WERI-Rb-1 (cell line): ENCODE measurements around the gene HIVEP3.
A peak's percentile ranks its signal among the peaks of the same experiment; 100 is the strongest.
"Not testable (repeated sequence)": the region's sequence is repeated elsewhere in the genome, so short reads cannot be mapped to it uniquely, and the experiment has no call there.

Source experiments
- DNase-seq: peaks from one replicate; pipeline ENCODE4 v3.0.0-alpha.2; 2020
- H3K27ac ChIP-seq: fragments of 250-450 bp; sonication (Bioruptor Pico); 2 replicates; pipeline ENCODE4 v1.5.1; 2020; ENCODE audit warnings: mild to moderate bottlenecking, moderate library complexity
- H3K27me3 ChIP-seq: fragments of 250-450 bp; sonication (Bioruptor Pico); 2 replicates; pipeline ENCODE4 v1.5.1; 2021; ENCODE audit warnings: mild to moderate bottlenecking, low read depth, moderate library complexity; ENCODE audit not compliant: insufficient read depth, severe bottlenecking
- H3K36me3 ChIP-seq: fragments of 250-450 bp; sonication (Bioruptor Pico); 2 replicates; pipeline ENCODE4 v1.5.1; 2020; ENCODE audit warnings: mild to moderate bottlenecking, moderate library complexity
- H3K4me3 ChIP-seq: 2 replicates; pipeline ENCODE4 v1.5.1; 2011; ENCODE audit warnings: low read depth, mild to moderate bottlenecking, control low read depth, low read length
- H3K9me3 ChIP-seq: fragments of 250-450 bp; sonication (Bioruptor Pico); 2 replicates; pipeline ENCODE4 v1.5.1; 2021; ENCODE audit warnings: mild to moderate bottlenecking, moderate library complexity; ENCODE audit not compliant: severe bottlenecking
- TF ChIP-seq, protein P1 (sequence below): IDR thresholded peaks from 2 replicates; pipeline ENCODE4 v1.5.1; 2011; ENCODE audit warnings: low read depth, mild to moderate bottlenecking, control low read depth, inconsistent platforms, low read length

Gene HIVEP3

DNA sequence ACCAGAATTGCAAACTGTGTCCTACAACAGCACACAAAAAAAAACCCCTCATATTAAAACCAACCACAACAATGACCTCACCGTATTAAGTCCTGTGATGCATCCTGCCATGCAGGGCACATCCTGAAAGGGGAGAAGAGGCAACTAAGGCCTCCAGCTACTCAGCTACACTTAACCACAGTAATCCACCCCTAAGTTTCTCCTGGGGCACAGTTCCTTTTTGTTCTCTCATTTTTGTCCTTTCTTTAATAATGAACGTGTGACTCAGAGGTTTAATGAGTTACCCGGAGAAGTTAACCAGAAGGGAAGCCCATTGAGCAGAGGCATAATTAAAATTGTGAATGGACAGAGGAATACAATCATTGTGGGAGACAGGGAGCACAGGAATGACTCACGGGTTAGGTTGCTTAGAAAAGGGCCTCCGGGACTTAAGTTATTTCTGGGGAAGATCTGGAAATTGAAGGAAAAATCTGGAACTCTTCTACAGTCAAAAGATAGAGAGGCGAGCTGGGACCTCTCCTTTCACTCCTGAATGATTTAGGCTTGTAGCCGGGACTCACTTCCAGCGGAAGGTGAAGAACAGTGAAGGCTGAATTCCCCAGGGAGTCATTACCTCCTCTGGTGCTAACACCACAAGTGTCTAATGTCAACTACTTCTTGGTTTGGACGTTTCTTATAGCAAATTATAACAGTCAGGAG, 36.9 kb upstream of the HIVEP3 start:
- Histone ChIP-seq H3K27me3 (no peaks in the 10 kb centered on the region), H3K9me3 (no peaks in the 10 kb centered on the region), H3K4me3 (no peak overlapping the region), H3K36me3 (no peaks in the 10 kb centered on the region), H3K27ac (no peak overlapping the region)
- TF ChIP-seq, protein P1, sequence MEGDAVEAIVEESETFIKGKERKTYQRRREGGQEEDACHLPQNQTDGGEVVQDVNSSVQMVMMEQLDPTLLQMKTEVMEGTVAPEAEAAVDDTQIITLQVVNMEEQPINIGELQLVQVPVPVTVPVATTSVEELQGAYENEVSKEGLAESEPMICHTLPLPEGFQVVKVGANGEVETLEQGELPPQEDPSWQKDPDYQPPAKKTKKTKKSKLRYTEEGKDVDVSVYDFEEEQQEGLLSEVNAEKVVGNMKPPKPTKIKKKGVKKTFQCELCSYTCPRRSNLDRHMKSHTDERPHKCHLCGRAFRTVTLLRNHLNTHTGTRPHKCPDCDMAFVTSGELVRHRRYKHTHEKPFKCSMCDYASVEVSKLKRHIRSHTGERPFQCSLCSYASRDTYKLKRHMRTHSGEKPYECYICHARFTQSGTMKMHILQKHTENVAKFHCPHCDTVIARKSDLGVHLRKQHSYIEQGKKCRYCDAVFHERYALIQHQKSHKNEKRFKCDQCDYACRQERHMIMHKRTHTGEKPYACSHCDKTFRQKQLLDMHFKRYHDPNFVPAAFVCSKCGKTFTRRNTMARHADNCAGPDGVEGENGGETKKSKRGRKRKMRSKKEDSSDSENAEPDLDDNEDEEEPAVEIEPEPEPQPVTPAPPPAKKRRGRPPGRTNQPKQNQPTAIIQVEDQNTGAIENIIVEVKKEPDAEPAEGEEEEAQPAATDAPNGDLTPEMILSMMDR = no peak
- DNase-seq = no peak

DNA sequence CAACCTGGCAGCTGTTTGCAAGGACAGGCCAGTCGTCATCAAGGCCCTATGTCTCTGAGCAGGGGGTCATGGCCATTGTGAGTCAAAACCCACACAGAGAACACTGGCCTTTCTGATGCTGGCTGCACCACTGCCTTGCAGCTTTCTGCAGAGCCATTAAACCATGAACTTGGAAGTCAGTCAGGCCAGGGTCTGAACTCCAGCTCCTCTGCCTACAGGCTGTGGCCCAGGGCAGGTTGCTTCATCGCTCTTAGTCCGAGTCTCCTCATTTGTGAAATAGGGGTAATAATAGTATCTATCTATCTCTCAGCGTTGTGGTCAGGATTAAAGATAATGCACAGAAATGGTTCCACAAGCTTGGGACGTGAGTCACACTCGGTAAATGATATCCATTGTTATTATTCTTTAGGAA, 35.8 kb upstream of the HIVEP3 start:
- DNase-seq = no peak
- Histone ChIP-seq H3K4me3 (no peak overlapping the region), H3K9me3 (no peaks in the 10 kb centered on the region), H3K27ac (no peak overlapping the region), H3K27me3 (no peaks in the 10 kb centered on the region), H3K36me3 (no peaks in the 10 kb centered on the region)
- TF ChIP-seq, protein P1 = no peak

DNA sequence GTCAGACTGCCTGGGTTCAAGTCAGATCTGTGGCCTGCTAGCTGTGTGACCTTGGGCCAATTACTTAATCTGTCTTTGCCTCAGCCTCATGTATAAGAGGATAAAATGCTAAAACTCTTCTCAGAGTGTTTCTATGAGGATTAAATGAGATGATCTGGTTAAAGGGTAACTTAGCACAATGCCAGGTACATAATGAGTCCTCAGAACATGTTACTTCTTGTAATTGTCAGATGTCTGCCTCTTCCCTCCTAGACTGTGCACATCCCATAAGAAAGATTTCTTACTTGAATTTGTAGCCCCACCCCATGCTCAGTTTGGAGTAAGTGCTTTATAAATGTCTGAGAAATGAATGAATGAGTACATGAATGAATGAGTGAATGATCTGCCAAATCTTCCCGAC, 34.6 kb upstream of the HIVEP3 start:
- Histone ChIP-seq H3K27me3 (no peaks in the 10 kb centered on the region), H3K4me3 (no peak overlapping the region), H3K9me3 (no peaks in the 10 kb centered on the region), H3K36me3 (no peaks in the 10 kb centered on the region), H3K27ac (no peak overlapping the region)
- peak; percentile 68 for DNase-seq
- TF ChIP-seq, protein P1 = no peak

GRCh38 chr1:41952208-41952607, 33.5 kb upstream of the HIVEP3 start:
- Histone ChIP-seq H3K27me3 (no peaks in the 10 kb centered on the region), H3K9me3 (no peaks in the 10 kb centered on the region), H3K27ac (no peak overlapping the region), H3K36me3 (no peaks in the 10 kb centered on the region), H3K4me3 (no peak overlapping the region)
- TF ChIP-seq, protein P1 = no peak
- DNase-seq = no peak

DNA sequence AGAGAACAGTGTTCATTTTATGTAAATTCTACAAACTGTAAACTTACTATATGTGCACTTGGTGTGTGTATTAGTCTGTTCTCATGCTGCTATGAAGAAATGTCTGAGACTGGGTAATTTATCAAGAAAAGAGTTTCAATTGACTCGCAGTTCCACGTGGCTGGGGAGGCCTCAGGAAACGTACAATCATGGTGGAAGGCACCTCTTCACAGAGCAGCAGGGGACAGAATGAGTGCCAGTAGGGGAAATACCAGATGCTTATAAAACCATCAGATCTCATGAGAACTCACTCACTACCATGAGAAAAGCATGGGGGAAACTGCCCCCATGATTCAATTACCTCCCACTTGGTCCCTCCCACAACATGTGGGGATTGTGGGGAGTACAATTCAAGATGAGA, 32.8 kb upstream of the HIVEP3 start:
- not testable (repeated sequence) for H3K36me3 ChIP-seq, H3K4me3 ChIP-seq, H3K27ac ChIP-seq, H3K27me3 ChIP-seq, H3K9me3 ChIP-seq, DNase-seq

DNA sequence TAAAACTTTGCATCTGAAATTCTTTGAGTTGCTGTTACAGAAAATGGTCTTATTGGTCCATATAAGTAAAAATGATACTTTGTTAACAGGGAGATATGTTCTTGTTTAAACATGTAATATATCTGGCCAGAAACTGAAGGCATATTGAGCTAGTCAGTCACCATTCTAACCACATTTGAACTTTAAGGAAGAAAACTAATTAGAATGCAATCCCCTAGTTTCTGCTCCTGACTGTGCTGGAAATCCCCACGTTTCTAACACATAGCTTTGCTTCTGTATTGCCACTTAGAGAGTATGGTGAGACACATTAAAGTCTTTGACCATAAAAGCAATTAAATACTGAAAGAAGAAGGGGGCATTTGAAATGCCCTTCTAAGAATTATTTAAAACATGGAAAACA, 32.1 kb upstream of the HIVEP3 start:
- Histone ChIP-seq H3K9me3 (no peaks in the 10 kb centered on the region), H3K4me3 (no peak overlapping the region), H3K27ac (no peak overlapping the region), H3K36me3 (no peaks in the 10 kb centered on the region), H3K27me3 (no peaks in the 10 kb centered on the region)
- TF ChIP-seq, protein P1 = no peak
- no peak for DNase-seq

DNA sequence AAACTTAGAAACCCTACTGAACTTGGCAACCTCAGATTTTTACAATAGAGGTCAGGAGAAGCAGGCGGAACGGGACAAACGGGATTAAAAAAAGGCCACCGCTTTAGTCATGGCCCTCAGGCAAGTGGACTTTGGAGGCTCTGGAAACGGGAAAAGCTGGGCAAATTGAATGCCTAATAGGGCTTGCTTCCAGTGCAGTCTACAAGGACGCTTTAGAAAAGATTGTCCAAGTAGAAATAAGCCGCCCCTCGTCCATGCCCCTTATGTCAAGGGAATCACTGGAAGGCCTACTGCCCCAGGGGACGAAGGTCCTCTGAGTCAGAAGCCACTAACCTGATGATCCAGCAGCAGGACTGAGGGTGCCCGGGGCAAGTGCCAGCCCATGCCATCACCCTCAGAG, 27.2 kb upstream of the HIVEP3 start:
- not testable (repeated sequence) for H3K9me3 ChIP-seq, DNase-seq, H3K27ac ChIP-seq, H3K27me3 ChIP-seq, H3K4me3 ChIP-seq, H3K36me3 ChIP-seq
